ENCODE results near the gene CDH22. TPM values are rescaled to one million over a fixed set of nuclear protein-coding genes. Genes with fewer than 3 reads are reported as not detected.

CDH22 gene
- polyA plus RNA-seq, 1 donor from 2014 or later = 2.1 TPM

GRCh38 chr20:46304852-46305251 lies 3.4 kb downstream of the CDH22 start:
- Histone ChIP-seq H3K36me3 (ENCODE audit: insufficient read depth, low read length) (no peaks in the 10 kb centered on the region), H3K79me2 (replicated peaks; ENCODE audit: insufficient read depth, low read length) (no peaks in the 10 kb centered on the region), H3K4me2 (ENCODE audit: low read length) (no peak overlapping the region), H3F3A (ENCODE audit: insufficient read depth, low read length, poor library complexity, severe bottlenecking) (no peaks in the 10 kb centered on the region), H2AFZ (ENCODE audit: low read depth, low read length) (no peak overlapping the region), H3K4me3 (ENCODE audit: low read length) (no peak overlapping the region), H4K20me1 (ENCODE audit: insufficient read depth) (no peaks in the 10 kb centered on the region), H3K27ac (ENCODE audit: low read length) (no peak overlapping the region), H3K27me3 (ENCODE audit: insufficient read depth, low read depth, low read length) (peaks cover 51% of the 10 kb centered on the region), H3K9me3 (ENCODE audit: low read length) (no peaks in the 10 kb centered on the region), H3K9ac (ENCODE audit: low read length) (no peak overlapping the region), H3K9me2 (ENCODE audit: insufficient read depth, low read length) (no peaks in the 10 kb centered on the region)
- TF ChIP-seq MXI1 (conservative IDR thresholded peaks at IDR 0.05; ENCODE audit: poor library complexity, severe bottlenecking) (no peak), SMC3 (conservative IDR thresholded peaks at IDR 0.05; ENCODE audit: poor library complexity) (no peak)

DNA sequence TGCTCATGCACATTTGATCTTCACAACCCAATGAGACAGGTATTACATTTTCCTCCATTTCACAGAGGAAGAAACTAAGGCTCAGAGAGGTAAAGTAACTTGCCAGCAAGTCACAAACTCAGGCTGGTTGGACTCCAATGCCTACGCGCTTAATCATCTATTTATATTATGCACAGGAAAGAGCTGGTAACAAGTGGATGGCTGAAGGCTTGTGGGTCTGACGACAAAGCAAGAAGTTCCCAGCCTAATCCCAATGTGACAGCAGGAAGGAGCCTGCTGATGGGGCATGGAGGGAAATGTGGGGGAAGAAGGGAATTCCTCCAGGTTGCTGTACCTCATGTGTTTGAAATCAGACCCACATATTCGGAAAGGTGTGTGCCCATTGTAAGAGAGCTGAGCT lies 3.9 kb downstream of the CDH22 start:
- H3K4me3 ChIP-seq (ENCODE audit: low read length) = no peak overlapping the region
- no peaks in the 10 kb centered on the region for H3F3A ChIP-seq (ENCODE audit: insufficient read depth, low read length, poor library complexity, severe bottlenecking)
- H2AFZ ChIP-seq (ENCODE audit: low read depth, low read length) = no peak overlapping the region
- no peaks in the 10 kb centered on the region for H3K9me2 ChIP-seq (ENCODE audit: insufficient read depth, low read length)
- H3K79me2 ChIP-seq (replicated peaks; ENCODE audit: insufficient read depth, low read length) = no peaks in the 10 kb centered on the region
- H3K4me2 ChIP-seq (ENCODE audit: low read length) = no peak overlapping the region
- peaks cover 46% of the 10 kb centered on the region for H3K27me3 ChIP-seq (ENCODE audit: insufficient read depth, low read depth, low read length)
- no peak overlapping the region for H3K9ac ChIP-seq (ENCODE audit: low read length)
- TF ChIP-seq MXI1 (conservative IDR thresholded peaks at IDR 0.05; ENCODE audit: poor library complexity, severe bottlenecking) (no peak), EP300 (conservative IDR thresholded peaks at IDR 0.05; ENCODE audit: poor library complexity, severe bottlenecking) (no peak), SMC3 (conservative IDR thresholded peaks at IDR 0.05; ENCODE audit: poor library complexity) (no peak), TAF1 (IDR thresholded peaks at IDR 0.05; ENCODE audit: low read depth) (no peak), EZH2 (IDR thresholded peaks at IDR 0.05; ENCODE audit: borderline replicate concordance, insufficient read depth, low read length, poor library complexity, severe bottlenecking) (no peak), RAD21 (conservative IDR thresholded peaks at IDR 0.05) (no peak), POLR2AphosphoS5 (IDR thresholded peaks at IDR 0.05) (no peak)
- TF ChIP-seq, protein P1, sequence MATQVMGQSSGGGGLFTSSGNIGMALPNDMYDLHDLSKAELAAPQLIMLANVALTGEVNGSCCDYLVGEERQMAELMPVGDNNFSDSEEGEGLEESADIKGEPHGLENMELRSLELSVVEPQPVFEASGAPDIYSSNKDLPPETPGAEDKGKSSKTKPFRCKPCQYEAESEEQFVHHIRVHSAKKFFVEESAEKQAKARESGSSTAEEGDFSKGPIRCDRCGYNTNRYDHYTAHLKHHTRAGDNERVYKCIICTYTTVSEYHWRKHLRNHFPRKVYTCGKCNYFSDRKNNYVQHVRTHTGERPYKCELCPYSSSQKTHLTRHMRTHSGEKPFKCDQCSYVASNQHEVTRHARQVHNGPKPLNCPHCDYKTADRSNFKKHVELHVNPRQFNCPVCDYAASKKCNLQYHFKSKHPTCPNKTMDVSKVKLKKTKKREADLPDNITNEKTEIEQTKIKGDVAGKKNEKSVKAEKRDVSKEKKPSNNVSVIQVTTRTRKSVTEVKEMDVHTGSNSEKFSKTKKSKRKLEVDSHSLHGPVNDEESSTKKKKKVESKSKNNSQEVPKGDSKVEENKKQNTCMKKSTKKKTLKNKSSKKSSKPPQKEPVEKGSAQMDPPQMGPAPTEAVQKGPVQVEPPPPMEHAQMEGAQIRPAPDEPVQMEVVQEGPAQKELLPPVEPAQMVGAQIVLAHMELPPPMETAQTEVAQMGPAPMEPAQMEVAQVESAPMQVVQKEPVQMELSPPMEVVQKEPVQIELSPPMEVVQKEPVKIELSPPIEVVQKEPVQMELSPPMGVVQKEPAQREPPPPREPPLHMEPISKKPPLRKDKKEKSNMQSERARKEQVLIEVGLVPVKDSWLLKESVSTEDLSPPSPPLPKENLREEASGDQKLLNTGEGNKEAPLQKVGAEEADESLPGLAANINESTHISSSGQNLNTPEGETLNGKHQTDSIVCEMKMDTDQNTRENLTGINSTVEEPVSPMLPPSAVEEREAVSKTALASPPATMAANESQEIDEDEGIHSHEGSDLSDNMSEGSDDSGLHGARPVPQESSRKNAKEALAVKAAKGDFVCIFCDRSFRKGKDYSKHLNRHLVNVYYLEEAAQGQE (IDR thresholded peaks at IDR 0.05; ENCODE audit: borderline replicate concordance) = no peak
- TF ChIP-seq, protein P2, sequence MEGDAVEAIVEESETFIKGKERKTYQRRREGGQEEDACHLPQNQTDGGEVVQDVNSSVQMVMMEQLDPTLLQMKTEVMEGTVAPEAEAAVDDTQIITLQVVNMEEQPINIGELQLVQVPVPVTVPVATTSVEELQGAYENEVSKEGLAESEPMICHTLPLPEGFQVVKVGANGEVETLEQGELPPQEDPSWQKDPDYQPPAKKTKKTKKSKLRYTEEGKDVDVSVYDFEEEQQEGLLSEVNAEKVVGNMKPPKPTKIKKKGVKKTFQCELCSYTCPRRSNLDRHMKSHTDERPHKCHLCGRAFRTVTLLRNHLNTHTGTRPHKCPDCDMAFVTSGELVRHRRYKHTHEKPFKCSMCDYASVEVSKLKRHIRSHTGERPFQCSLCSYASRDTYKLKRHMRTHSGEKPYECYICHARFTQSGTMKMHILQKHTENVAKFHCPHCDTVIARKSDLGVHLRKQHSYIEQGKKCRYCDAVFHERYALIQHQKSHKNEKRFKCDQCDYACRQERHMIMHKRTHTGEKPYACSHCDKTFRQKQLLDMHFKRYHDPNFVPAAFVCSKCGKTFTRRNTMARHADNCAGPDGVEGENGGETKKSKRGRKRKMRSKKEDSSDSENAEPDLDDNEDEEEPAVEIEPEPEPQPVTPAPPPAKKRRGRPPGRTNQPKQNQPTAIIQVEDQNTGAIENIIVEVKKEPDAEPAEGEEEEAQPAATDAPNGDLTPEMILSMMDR (IDR thresholded peaks at IDR 0.05; ENCODE audit: poor library complexity, severe bottlenecking) = no peak
- H3K27ac ChIP-seq (ENCODE audit: low read length) = no peak overlapping the region
- H3K36me3 ChIP-seq (ENCODE audit: insufficient read depth, low read length) = no peaks in the 10 kb centered on the region
- no peaks in the 10 kb centered on the region for H3K9me3 ChIP-seq (ENCODE audit: low read length)
- no peaks in the 10 kb centered on the region for H4K20me1 ChIP-seq (ENCODE audit: insufficient read depth)

Measured in neural cell (in vitro differentiated cells).